GM10266 (cell line): ENCODE results near the gene DNAH11.

Experiments used
- DNase-seq: peaks from one replicate; pipeline ENCODE4 v3.0.0; 2012; ENCODE audit errors: extremely low spot score
- TF ChIP-seq, protein P1 (sequence below): IDR thresholded peaks from 2 replicates; pipeline ENCODE4 v1.5.1; 2012; ENCODE audit warnings: mild to moderate bottlenecking, low read depth; ENCODE audit not compliant: control insufficient read depth, insufficient read depth; ENCODE audit errors: missing control alignments

DNAH11 gene

GRCh38 chr7:21550821-21551531, 8.1 kb downstream of the DNAH11 start:
- TF ChIP-seq, protein P1, sequence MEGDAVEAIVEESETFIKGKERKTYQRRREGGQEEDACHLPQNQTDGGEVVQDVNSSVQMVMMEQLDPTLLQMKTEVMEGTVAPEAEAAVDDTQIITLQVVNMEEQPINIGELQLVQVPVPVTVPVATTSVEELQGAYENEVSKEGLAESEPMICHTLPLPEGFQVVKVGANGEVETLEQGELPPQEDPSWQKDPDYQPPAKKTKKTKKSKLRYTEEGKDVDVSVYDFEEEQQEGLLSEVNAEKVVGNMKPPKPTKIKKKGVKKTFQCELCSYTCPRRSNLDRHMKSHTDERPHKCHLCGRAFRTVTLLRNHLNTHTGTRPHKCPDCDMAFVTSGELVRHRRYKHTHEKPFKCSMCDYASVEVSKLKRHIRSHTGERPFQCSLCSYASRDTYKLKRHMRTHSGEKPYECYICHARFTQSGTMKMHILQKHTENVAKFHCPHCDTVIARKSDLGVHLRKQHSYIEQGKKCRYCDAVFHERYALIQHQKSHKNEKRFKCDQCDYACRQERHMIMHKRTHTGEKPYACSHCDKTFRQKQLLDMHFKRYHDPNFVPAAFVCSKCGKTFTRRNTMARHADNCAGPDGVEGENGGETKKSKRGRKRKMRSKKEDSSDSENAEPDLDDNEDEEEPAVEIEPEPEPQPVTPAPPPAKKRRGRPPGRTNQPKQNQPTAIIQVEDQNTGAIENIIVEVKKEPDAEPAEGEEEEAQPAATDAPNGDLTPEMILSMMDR: no peak
- DNase-seq: no peak

GRCh38 chr7:21562385-21562784, 19.5 kb downstream of the DNAH11 start:
- no peak for DNase-seq
- TF ChIP-seq, protein P1: no peak

GRCh38 chr7:21565614-21566013, 22.8 kb downstream of the DNAH11 start:
- DNase-seq: no peak
- TF ChIP-seq, protein P1: no peak

- TF ChIP-seq, protein P1: no peak
- DNase-seq: no peak
Measured at GRCh38 chr7:21566094-21566493, 23.3 kb downstream of the DNAH11 start.

DNA sequence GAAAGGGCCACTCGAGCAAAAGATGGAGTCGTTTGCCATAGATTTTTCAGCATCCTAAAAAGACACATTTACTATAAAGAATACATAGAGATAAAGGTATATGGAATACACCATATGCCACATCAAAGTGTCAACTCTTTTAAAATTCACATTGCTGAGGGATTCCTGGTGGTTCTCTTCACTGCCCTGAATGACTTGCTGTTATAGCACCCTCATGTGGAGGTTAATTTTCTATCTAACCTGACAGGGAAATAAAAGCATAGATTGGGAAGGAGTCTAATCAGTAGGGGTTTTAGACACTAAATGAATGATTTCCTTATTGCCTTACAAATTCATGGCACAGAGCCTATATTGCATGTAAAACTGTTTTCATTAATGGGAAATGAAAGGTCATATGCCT, 25.9 kb downstream of the DNAH11 start:
- TF ChIP-seq, protein P1: peak; percentile 45
- peak; percentile 17 for DNase-seq

DNA sequence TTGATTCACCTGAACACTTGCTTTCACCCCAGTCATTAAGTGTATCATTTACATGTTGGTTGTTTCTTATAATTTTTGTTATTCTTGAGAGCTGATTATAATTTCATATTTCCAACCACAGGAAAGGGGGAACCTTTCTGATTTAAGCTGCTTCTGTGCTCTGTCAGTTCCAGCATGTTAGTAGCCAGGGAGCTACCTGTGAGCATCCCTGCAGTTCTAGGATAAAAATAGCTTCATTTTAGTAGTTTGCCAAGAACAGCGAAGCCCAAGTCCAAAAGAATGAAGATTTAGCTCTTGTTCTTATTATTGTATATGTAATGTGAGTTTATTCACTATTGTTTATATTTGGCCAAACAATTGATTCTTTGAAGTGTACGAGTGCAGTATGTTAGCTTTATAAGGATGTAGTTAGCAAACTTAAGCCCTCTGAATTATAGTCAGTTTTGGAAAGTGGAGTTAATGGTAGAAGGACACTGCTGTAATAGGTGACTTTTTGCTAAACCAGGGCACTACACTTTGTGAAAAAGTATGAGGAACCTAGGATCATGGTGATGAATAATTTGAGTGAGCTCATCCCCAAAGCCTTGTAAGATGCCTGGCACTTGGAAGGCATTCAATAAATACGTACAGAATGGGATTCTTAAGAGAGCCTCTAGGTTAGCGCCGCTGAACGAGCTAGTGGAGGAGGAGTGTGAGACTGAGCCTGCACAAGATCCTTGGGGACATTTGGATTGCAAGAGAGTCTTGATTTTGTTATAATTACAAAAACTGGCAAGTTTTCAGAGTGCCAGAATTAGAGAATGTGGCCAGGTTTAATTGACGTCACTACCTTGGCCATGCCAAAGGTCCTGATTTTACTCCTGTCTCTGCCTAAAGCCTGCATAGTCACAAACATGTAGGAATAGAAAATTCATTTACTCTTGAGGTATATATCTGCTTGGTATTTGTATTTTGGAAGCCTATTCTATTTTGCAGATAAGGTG, 29.8 kb downstream of the DNAH11 start:
- no peak for DNase-seq
- TF ChIP-seq, protein P1: no peak
